ENCODE data around the gene SLC15A3. TPM values are rescaled to one million over a fixed set of nuclear protein-coding genes. Genes with fewer than 3 reads are reported as not detected.

The SLC15A3 gene
- total RNA-seq, 1 experiment from 2014 or later, result 8.7 TPM

DNA sequence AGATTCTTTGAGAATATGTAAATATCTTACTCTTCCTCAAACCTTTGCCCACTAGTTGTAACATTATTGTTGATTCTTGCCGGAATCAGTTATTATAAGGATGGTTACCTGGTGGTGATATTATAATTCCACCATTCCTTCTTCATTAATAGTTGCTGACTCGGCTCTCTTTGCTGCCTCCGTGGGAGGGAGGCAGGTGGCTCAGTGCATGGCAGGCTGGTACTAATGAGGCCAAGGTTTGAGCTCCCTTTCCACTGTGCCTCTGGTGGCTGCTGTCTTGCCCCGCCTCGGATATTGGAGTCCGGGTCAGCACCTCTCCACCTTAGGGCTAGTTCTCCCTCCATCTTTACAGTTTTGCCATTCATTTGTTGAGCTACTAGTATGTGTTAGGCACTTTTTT lies 32.2 kb upstream of the SLC15A3 start:
- BruUV-seq (replicated peaks), result no TSS peak
- H3K9me3 ChIP-seq (ENCODE audit: control insufficient read depth, insufficient read depth, low read depth, low read length), result no peaks in the 10 kb centered on the region
- no peaks in the 10 kb centered on the region for H3K27me3 ChIP-seq (ENCODE audit: control insufficient read depth, insufficient read depth, low read length)
- ChIA-PET CTCF (no interaction called here), POLR2A (no interaction called here)
- no peak for TF ChIP-seq POLR2AphosphoS5 (IDR thresholded peaks at IDR 0.05; ENCODE audit: low read depth, low read length)
- TF ChIP-seq, protein P1, sequence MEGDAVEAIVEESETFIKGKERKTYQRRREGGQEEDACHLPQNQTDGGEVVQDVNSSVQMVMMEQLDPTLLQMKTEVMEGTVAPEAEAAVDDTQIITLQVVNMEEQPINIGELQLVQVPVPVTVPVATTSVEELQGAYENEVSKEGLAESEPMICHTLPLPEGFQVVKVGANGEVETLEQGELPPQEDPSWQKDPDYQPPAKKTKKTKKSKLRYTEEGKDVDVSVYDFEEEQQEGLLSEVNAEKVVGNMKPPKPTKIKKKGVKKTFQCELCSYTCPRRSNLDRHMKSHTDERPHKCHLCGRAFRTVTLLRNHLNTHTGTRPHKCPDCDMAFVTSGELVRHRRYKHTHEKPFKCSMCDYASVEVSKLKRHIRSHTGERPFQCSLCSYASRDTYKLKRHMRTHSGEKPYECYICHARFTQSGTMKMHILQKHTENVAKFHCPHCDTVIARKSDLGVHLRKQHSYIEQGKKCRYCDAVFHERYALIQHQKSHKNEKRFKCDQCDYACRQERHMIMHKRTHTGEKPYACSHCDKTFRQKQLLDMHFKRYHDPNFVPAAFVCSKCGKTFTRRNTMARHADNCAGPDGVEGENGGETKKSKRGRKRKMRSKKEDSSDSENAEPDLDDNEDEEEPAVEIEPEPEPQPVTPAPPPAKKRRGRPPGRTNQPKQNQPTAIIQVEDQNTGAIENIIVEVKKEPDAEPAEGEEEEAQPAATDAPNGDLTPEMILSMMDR (IDR thresholded peaks at IDR 0.05), result no peak
- no peak overlapping the region for H3K4me3 ChIP-seq (ENCODE audit: low read depth in 2 of 2, low read length in 2 of 2)
- DNase-seq (ENCODE audit: low read depth, low spot score) (no peak), ATAC-seq (no peak)
- no peaks in the 10 kb centered on the region for H3K36me3 ChIP-seq (ENCODE audit: control insufficient read depth, insufficient read depth, low read length)
- intact Hi-C loops (cut with micrococcal nuclease; ENCODE audit: unreplicated experiment) (no loop called here), in situ Hi-C loops (cut with HindIII; ENCODE audit: low pct_unique_long_range_greater_than_20kb, low sequenced_read_pairs) (no loop called here)
- no peaks in the 10 kb centered on the region for H3K4me1 ChIP-seq (ENCODE audit: control insufficient read depth, insufficient read depth, low read length)
- no peak overlapping the region for H3K27ac ChIP-seq (ENCODE audit: low read length)

DNA sequence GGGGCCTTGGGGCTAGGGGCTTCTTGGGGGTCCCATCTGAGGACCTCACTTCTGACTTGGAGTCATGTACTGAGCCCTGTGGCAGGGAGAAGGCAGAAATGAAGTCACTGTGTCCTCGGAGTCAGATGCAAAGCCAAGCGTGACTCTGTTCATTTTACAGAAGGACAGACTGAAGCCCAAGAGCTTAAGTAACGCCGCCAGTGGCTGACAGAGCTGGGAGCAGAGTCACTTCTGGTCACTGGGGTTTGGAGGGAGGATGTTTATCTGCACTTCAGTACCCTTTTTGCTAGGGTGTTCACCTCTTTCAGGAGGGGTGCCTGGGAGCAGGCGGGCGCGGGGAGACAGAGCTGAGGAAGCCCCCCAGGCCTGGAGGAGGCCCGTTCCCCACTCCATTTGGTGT lies 30.2 kb upstream of the SLC15A3 start:
- no peaks in the 10 kb centered on the region for H3K27me3 ChIP-seq (ENCODE audit: control insufficient read depth, insufficient read depth, low read length)
- no TSS peak for BruUV-seq (replicated peaks)
- ChIA-PET CTCF (no interaction called here), POLR2A (no interaction called here)
- in situ Hi-C loops (cut with HindIII; ENCODE audit: low pct_unique_long_range_greater_than_20kb, low sequenced_read_pairs), result no loop called here
- DNase-seq (ENCODE audit: low read depth, low spot score) (no peak), ATAC-seq (peak; percentile 23; the same call in 1 of the 2 replicates)
- no peaks in the 10 kb centered on the region for H3K9me3 ChIP-seq (ENCODE audit: control insufficient read depth, insufficient read depth, low read depth, low read length)
- no peaks in the 10 kb centered on the region for H3K4me1 ChIP-seq (ENCODE audit: control insufficient read depth, insufficient read depth, low read length)
- no peaks in the 10 kb centered on the region for H3K36me3 ChIP-seq (ENCODE audit: control insufficient read depth, insufficient read depth, low read length)
- intact Hi-C loops (cut with micrococcal nuclease; ENCODE audit: unreplicated experiment), result no loop called here
- no peak overlapping the region for H3K27ac ChIP-seq (ENCODE audit: low read length)
- no peak overlapping the region for H3K4me3 ChIP-seq (ENCODE audit: low read depth in 2 of 2, low read length in 2 of 2)
- TF ChIP-seq SIN3A (IDR thresholded peaks at IDR 0.05; ENCODE audit: borderline replicate concordance, insufficient read depth, low read depth, low read length), result no peak
- no peak for TF ChIP-seq TCF7L2 (IDR thresholded peaks at IDR 0.05; ENCODE audit: low read depth, low read length)
- TF ChIP-seq, protein P2, sequence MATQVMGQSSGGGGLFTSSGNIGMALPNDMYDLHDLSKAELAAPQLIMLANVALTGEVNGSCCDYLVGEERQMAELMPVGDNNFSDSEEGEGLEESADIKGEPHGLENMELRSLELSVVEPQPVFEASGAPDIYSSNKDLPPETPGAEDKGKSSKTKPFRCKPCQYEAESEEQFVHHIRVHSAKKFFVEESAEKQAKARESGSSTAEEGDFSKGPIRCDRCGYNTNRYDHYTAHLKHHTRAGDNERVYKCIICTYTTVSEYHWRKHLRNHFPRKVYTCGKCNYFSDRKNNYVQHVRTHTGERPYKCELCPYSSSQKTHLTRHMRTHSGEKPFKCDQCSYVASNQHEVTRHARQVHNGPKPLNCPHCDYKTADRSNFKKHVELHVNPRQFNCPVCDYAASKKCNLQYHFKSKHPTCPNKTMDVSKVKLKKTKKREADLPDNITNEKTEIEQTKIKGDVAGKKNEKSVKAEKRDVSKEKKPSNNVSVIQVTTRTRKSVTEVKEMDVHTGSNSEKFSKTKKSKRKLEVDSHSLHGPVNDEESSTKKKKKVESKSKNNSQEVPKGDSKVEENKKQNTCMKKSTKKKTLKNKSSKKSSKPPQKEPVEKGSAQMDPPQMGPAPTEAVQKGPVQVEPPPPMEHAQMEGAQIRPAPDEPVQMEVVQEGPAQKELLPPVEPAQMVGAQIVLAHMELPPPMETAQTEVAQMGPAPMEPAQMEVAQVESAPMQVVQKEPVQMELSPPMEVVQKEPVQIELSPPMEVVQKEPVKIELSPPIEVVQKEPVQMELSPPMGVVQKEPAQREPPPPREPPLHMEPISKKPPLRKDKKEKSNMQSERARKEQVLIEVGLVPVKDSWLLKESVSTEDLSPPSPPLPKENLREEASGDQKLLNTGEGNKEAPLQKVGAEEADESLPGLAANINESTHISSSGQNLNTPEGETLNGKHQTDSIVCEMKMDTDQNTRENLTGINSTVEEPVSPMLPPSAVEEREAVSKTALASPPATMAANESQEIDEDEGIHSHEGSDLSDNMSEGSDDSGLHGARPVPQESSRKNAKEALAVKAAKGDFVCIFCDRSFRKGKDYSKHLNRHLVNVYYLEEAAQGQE (IDR thresholded peaks at IDR 0.05; ENCODE audit: insufficient read depth in 1 of 2, low read depth in 2 of 2, low read length in 1 of 2), result no peak
- TF ChIP-seq, protein P1 (IDR thresholded peaks at IDR 0.05), result no peak
- TF ChIP-seq POLR2AphosphoS5 (IDR thresholded peaks at IDR 0.05; ENCODE audit: low read depth, low read length), result no peak

DNA sequence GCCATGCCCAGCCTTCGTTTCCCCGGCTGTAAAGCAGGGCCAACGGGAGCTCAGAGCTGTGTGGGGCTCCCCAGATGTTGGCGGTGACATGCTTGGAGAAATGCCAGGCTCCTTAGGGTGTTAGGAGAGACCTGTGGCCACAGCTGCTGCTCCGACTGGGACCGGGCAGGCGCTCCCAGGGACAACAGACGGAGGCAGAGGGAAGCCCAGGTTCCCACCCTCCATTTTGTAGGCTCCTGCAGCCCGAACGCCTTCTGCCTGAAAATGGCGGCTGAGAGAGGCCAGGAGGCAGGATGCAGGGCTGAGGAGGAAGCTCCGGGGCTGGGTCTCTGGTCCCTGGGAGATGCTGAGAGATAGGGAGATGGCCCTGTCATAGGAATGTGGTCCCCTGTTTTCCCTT lies 29.5 kb upstream of the SLC15A3 start:
- Histone ChIP-seq H3K9me3 (ENCODE audit: control insufficient read depth, insufficient read depth, low read depth, low read length) (no peaks in the 10 kb centered on the region), H3K27ac (ENCODE audit: low read length) (no peak overlapping the region), H3K36me3 (ENCODE audit: control insufficient read depth, insufficient read depth, low read length) (no peaks in the 10 kb centered on the region), H3K27me3 (ENCODE audit: control insufficient read depth, insufficient read depth, low read length) (no peaks in the 10 kb centered on the region), H3K4me1 (ENCODE audit: control insufficient read depth, insufficient read depth, low read length) (no peaks in the 10 kb centered on the region), H3K4me3 (ENCODE audit: low read depth in 2 of 2, low read length in 2 of 2) (no peak overlapping the region)
- TF ChIP-seq, protein P2 (IDR thresholded peaks at IDR 0.05; ENCODE audit: insufficient read depth in 1 of 2, low read depth in 2 of 2, low read length in 1 of 2), result no peak
- TF ChIP-seq SIN3A (IDR thresholded peaks at IDR 0.05; ENCODE audit: borderline replicate concordance, insufficient read depth, low read depth, low read length) (no peak), POLR2AphosphoS5 (IDR thresholded peaks at IDR 0.05; ENCODE audit: low read depth, low read length) (no peak), TCF7L2 (IDR thresholded peaks at IDR 0.05; ENCODE audit: low read depth, low read length) (no peak)
- TF ChIP-seq, protein P1 (IDR thresholded peaks at IDR 0.05), result no peak
- CTCF ChIA-PET, result no interaction called here
- intact Hi-C loops (cut with micrococcal nuclease; ENCODE audit: unreplicated experiment) (no loop called here), in situ Hi-C loops (cut with HindIII; ENCODE audit: low pct_unique_long_range_greater_than_20kb, low sequenced_read_pairs) (no loop called here)
- DNase-seq (ENCODE audit: low read depth, low spot score) (no peak), ATAC-seq (no peak)
- no TSS peak for BruUV-seq (replicated peaks)
- POLR2A ChIA-PET, result no interaction called here

Measured in Panc1 (cell line).